Epithelial cell of prostate (primary cell): ENCODE data around the gene MTCL3.

Source experiments
- DNase-seq: peaks from one replicate; pipeline ENCODE4 v3.0.0-alpha.2; 2011; ENCODE audit warnings: low read depth, low spot score
- H3K27ac ChIP-seq: fragments of 450-650 bp; 2 replicates; pipeline ENCODE4 v1.5.1; 2017; ENCODE audit warnings: mild to moderate bottlenecking

MTCL3 gene

GRCh38 chr6:127475135-127475822 is 43.9 kb downstream of the MTCL3 start:
- no peak for DNase-seq
- H3K27ac ChIP-seq = no peak overlapping the region

- DNase-seq = no peak
- no peak overlapping the region for H3K27ac ChIP-seq
Observed at GRCh38 chr6:127471379-127472255, 47.5 kb downstream of the MTCL3 start.

GRCh38 chr6:127468936-127469335 is 50.2 kb downstream of the MTCL3 start:
- no peak overlapping the region for H3K27ac ChIP-seq
- DNase-seq = no peak

GRCh38 chr6:127466416-127466815 is 52.7 kb downstream of the MTCL3 start:
- no peak overlapping the region for H3K27ac ChIP-seq
- DNase-seq = no peak

- DNase-seq = no peak
- no peak overlapping the region for H3K27ac ChIP-seq
Observed at GRCh38 chr6:127464881-127465459, 54.2 kb downstream of the MTCL3 start.

GRCh38 chr6:127464161-127464880 is 54.8 kb downstream of the MTCL3 start:
- DNase-seq = no peak
- H3K27ac ChIP-seq = no peak overlapping the region

GRCh38 chr6:127463056-127463455 is 56.1 kb downstream of the MTCL3 start:
- H3K27ac ChIP-seq = no peak overlapping the region
- DNase-seq = no peak

GRCh38 chr6:127462376-127462775 is 56.8 kb downstream of the MTCL3 start:
- no peak for DNase-seq
- H3K27ac ChIP-seq = no peak overlapping the region

- H3K27ac ChIP-seq = no peak overlapping the region
- no peak for DNase-seq
Observed at GRCh38 chr6:127460465-127460864, 58.7 kb downstream of the MTCL3 start.

GRCh38 chr6:127459231-127459641 is 59.9 kb downstream of the MTCL3 start, which contains the start of gene KIAA0408:
Gene KIAA0408 (minus strand): TSS chr6:127459389. CDS start chr6:127453981, 5,408 bp downstream.
- no peak for DNase-seq
- no peak within 1 kb of the TSS for H3K27ac ChIP-seq

- no peak overlapping the region for H3K27ac ChIP-seq
- no peak for DNase-seq
Observed at GRCh38 chr6:127458817-127459216, 60.3 kb downstream of the MTCL3 start.

GRCh38 chr6:127458222-127458621 is 60.9 kb downstream of the MTCL3 start:
- DNase-seq = no peak
- no peak overlapping the region for H3K27ac ChIP-seq

- H3K27ac ChIP-seq = no peak overlapping the region
- DNase-seq = no peak
Observed at GRCh38 chr6:127457456-127458064, 61.6 kb downstream of the MTCL3 start.

- H3K27ac ChIP-seq = no peak overlapping the region
- no peak for DNase-seq
Observed at GRCh38 chr6:127456465-127456864, 62.7 kb downstream of the MTCL3 start.

- no peak overlapping the region for H3K27ac ChIP-seq
- no peak for DNase-seq
Observed at GRCh38 chr6:127453845-127454619, 65.1 kb downstream of the MTCL3 start.

GRCh38 chr6:127452803-127453202 is 66.3 kb downstream of the MTCL3 start:
- no peak for DNase-seq

GRCh38 chr6:127451388-127451787 is 67.7 kb downstream of the MTCL3 start:
- no peak for DNase-seq
- H3K27ac ChIP-seq = no peak overlapping the region

More at GRCh38 chr6:127452803-127453202, 66.3 kb downstream of the MTCL3 start:
- no peak overlapping the region for H3K27ac ChIP-seq

GRCh38 chr6:127447780-127448179 is 71.4 kb downstream of the MTCL3 start:
- no peak overlapping the region for H3K27ac ChIP-seq
- no peak for DNase-seq

GRCh38 chr6:127446356-127446755 is 72.8 kb downstream of the MTCL3 start:
- DNase-seq = no peak
- no peak overlapping the region for H3K27ac ChIP-seq
